Stimulated activated CD8-positive, alpha-beta memory T cell treated with anti-CD3 and anti-CD28 coated beads, Interleukin-7, amount 100 ng/mL, for 24 hours (primary cell): ENCODE measurements around the gene TIAM1.

ENCODE experiments used
- DNase-seq: peaks from one replicate; pipeline ENCODE4 v3.0.0-alpha.2; 2020; ENCODE audit warnings: low read depth

Gene TIAM1

GRCh38 chr21:31343680-31344480 lies at the start of gene TIAM1:
TIAM1 (minus strand) TSS chr21:31344261; CDS start chr21:31266972, 77,289 bp downstream.
- DNase-seq, result no peak

- DNase-seq, result no peak
Observed at GRCh38 chr21:31387560-31388186, 43.6 kb upstream of the TIAM1 start.

GRCh38 chr21:31386006-31386405 lies 41.9 kb upstream of the TIAM1 start:
- no peak for DNase-seq

- DNase-seq, result no peak
Observed at GRCh38 chr21:31383770-31384169, 39.7 kb upstream of the TIAM1 start.

- no peak for DNase-seq
Observed at GRCh38 chr21:31382060-31382459, 38.0 kb upstream of the TIAM1 start.

GRCh38 chr21:31376301-31376700 lies 32.2 kb upstream of the TIAM1 start:
- no peak for DNase-seq

GRCh38 chr21:31374395-31374794 lies 30.3 kb upstream of the TIAM1 start:
- no peak for DNase-seq

GRCh38 chr21:31372471-31372765 lies 28.4 kb upstream of the TIAM1 start:
- DNase-seq, result no peak

GRCh38 chr21:31371715-31372470 lies 27.8 kb upstream of the TIAM1 start:
- no peak for DNase-seq

- no peak for DNase-seq
Observed at GRCh38 chr21:31370893-31371544, 27.0 kb upstream of the TIAM1 start.

GRCh38 chr21:31370281-31370892 lies 26.3 kb upstream of the TIAM1 start:
- DNase-seq, result no peak

- DNase-seq, result no peak
Observed at GRCh38 chr21:31368361-31368760, 24.3 kb upstream of the TIAM1 start.

- no peak for DNase-seq
Observed at GRCh38 chr21:31367801-31368200, 23.7 kb upstream of the TIAM1 start.

GRCh38 chr21:31366825-31367224 lies 22.8 kb upstream of the TIAM1 start:
- no peak for DNase-seq

GRCh38 chr21:31364253-31364945 lies 20.3 kb upstream of the TIAM1 start:
- no peak for DNase-seq

- no peak for DNase-seq
Observed at GRCh38 chr21:31363720-31364119, 19.7 kb upstream of the TIAM1 start.

- no peak for DNase-seq
Observed at GRCh38 chr21:31360717-31361116, 16.7 kb upstream of the TIAM1 start.

GRCh38 chr21:31358158-31358557 lies 14.1 kb upstream of the TIAM1 start:
- no peak for DNase-seq

GRCh38 chr21:31356440-31356839 lies 12.4 kb upstream of the TIAM1 start:
- DNase-seq, result no peak

- DNase-seq, result peak; percentile 47
Observed at GRCh38 chr21:31354604-31355443, 10.8 kb upstream of the TIAM1 start.

GRCh38 chr21:31354122-31354521 lies 10.1 kb upstream of the TIAM1 start:
- DNase-seq, result no peak
